HL-60 (cell line): ENCODE results near the gene HCN2.

ENCODE experiments used
- GABPA ChIP-seq: IDR thresholded peaks from 2 replicates; pipeline ENCODE4 v1.6.1; 2012; ENCODE audit warnings: low read depth
- POLR2AphosphoS5 ChIP-seq: IDR thresholded peaks from 2 replicates; pipeline ENCODE4 v1.6.1; 2012; ENCODE audit warnings: low read depth
- SPI1 ChIP-seq: IDR thresholded peaks from 2 replicates; pipeline ENCODE4 v1.6.1; 2012; ENCODE audit warnings: low read depth, mild to moderate bottlenecking, borderline replicate concordance
- TF ChIP-seq, protein P1 (sequence below): IDR thresholded peaks from 2 replicates; pipeline ENCODE4 v1.6.1; 2012; ENCODE audit warnings: low read depth; ENCODE audit not compliant: insufficient replicate concordance
- TF ChIP-seq, protein P2 (sequence below): IDR thresholded peaks from one replicate; pipeline ENCODE4 v1.5.1; 2011; ENCODE audit warnings: low read length, control low read depth, inconsistent platforms; ENCODE audit not compliant: insufficient read depth

DNA sequence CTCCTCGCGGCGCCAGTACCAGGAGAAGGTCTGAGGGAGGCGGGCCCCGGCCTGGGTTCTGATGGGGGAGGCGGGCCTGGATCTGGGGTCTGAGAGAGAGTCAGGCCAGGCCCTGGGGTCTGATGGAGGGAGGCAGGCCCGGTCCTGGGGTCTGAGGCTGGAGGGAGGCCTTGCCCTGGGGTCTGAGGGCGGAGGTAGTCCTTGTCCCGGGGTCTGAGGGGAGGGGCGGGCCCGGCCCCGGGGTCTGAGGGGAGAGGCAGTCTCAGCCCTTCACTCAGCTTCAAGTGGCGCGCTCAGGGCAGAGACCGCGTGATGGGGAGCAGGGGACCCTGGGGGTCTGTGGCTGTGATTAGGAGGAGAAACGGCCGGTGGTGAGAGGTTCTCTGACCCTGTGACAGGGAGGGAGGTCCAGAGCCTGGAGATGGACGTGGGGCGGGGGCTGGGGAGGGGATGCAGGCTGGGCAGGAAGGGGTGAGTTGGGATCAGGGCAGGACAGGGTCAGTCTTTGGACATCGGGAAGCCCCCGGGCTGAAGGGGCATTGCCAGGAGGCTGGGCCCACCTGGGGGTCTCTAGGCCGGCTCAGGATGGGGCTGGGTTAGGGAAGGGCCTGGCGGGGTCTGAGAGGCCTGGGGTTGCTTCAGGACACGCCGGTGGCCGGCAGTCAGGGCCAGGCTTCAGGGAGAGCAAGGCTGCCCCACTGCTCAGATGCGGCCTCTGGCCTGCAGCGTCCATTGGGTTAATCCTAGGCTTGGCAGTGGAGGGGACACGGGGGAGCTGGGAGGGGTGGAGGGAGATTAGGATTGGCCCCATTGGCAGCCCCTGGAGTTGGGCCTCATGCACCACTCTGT lies 18.7 kb downstream of the HCN2 start:
- TF ChIP-seq, protein P1, sequence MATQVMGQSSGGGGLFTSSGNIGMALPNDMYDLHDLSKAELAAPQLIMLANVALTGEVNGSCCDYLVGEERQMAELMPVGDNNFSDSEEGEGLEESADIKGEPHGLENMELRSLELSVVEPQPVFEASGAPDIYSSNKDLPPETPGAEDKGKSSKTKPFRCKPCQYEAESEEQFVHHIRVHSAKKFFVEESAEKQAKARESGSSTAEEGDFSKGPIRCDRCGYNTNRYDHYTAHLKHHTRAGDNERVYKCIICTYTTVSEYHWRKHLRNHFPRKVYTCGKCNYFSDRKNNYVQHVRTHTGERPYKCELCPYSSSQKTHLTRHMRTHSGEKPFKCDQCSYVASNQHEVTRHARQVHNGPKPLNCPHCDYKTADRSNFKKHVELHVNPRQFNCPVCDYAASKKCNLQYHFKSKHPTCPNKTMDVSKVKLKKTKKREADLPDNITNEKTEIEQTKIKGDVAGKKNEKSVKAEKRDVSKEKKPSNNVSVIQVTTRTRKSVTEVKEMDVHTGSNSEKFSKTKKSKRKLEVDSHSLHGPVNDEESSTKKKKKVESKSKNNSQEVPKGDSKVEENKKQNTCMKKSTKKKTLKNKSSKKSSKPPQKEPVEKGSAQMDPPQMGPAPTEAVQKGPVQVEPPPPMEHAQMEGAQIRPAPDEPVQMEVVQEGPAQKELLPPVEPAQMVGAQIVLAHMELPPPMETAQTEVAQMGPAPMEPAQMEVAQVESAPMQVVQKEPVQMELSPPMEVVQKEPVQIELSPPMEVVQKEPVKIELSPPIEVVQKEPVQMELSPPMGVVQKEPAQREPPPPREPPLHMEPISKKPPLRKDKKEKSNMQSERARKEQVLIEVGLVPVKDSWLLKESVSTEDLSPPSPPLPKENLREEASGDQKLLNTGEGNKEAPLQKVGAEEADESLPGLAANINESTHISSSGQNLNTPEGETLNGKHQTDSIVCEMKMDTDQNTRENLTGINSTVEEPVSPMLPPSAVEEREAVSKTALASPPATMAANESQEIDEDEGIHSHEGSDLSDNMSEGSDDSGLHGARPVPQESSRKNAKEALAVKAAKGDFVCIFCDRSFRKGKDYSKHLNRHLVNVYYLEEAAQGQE = no peak
- TF ChIP-seq, protein P2, sequence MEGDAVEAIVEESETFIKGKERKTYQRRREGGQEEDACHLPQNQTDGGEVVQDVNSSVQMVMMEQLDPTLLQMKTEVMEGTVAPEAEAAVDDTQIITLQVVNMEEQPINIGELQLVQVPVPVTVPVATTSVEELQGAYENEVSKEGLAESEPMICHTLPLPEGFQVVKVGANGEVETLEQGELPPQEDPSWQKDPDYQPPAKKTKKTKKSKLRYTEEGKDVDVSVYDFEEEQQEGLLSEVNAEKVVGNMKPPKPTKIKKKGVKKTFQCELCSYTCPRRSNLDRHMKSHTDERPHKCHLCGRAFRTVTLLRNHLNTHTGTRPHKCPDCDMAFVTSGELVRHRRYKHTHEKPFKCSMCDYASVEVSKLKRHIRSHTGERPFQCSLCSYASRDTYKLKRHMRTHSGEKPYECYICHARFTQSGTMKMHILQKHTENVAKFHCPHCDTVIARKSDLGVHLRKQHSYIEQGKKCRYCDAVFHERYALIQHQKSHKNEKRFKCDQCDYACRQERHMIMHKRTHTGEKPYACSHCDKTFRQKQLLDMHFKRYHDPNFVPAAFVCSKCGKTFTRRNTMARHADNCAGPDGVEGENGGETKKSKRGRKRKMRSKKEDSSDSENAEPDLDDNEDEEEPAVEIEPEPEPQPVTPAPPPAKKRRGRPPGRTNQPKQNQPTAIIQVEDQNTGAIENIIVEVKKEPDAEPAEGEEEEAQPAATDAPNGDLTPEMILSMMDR = no peak
- TF ChIP-seq GABPA = no peak
- TF ChIP-seq POLR2AphosphoS5 = no peak
- no peak for TF ChIP-seq SPI1
